Dedifferentiated amniotic fluid mesenchymal stem cell (primary cell): ENCODE data around the gene GPR157.
A peak's percentile ranks its signal among the peaks of the same experiment; 100 is the strongest.
"Not testable (repeated sequence)": the region's sequence is repeated elsewhere in the genome, so short reads cannot be mapped to it uniquely, and the experiment has no call there.

Source experiments
- DNase-seq: peaks from one replicate; pipeline ENCODE4 v3.0.0-alpha.2; 2016; ENCODE audit errors: extremely low spot score

GPR157 gene

GRCh38 chr1:9118186-9118585, 10.7 kb downstream of the GPR157 start:
- DNase-seq = no peak

GRCh38 chr1:9115351-9116205, 13.3 kb downstream of the GPR157 start:
- DNase-seq = no peak

DNA sequence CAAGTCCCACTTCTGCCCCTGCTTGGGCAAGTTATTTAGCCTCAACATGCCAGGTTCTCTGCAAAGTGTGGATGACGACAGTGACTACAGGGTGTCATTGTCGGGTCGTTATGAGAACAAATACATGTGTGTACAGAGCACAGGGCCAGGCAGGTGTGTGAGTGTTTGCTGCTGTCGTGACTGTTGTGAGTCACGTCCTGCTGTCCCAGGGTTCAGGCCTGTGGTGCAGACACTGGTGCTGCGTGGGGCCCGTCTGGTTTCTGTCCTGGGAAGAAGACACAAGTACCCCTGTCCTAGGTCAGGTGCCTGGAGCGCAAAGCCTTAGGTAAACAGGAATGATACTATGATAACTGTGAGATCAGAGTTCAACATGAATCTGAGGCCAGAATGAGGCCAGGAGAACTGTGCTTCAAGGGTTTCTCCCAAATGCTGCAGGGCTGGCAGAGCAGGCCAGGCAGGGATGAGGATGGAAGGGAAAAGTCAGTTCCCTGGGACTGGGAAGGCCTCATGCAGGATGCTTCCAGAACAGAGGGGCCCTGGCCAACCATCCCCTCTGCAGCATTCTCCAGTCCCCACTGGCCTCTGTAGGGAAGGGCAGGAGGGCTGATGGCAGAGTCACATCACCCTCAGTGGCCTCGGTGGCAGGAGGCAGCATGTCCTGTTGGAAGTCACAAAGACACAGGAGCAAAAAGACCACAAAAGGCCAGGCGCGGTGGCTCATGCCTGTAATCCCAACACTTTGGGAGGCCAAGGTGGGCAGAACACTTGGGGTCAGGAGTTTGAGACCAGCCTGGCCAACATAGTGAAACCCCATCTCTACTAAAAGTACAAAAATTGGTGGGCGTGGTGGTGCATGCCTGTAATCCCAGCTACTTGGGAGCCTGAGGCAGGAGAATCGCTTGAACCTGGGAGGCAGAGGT, 15.7 kb downstream of the GPR157 start:
- DNase-seq = no peak

- no peak for DNase-seq
Observed at GRCh38 chr1:9111957-9112356, 16.9 kb downstream of the GPR157 start.

- no peak for DNase-seq
Observed at GRCh38 chr1:9111357-9111691, 17.6 kb downstream of the GPR157 start.

- peak; percentile 70 for DNase-seq
Observed at GRCh38 chr1:9110669-9111356, 18.1 kb downstream of the GPR157 start.

DNA sequence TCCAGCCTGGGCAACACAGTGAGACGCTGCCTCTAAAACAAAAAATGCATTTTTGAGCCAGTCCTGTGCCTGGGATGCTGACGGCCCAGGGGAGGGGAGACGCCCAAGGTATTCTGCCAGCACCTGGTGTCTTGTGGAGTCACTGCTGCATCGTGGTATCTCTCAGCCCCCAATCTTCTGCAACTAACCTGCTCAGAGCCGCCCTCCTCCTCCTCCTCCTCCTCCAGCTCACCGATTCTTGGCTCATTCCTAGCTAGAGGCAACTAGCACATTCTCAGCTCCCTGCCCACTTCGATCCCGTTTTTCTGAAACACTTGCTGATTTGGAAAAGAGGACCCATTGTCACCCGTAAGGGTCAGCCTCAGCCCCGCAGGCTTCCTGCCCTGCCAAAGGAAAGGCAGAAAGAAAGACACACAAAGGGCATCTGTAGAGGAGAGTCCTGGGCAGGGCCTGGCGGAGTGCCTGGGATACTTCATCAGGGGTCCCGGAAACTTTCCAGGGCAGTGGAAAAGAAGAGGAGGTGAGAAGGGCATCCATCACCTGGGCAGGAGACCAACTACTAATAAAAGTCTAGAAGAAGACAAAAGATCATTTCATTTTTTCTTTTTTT, 20.7 kb downstream of the GPR157 start:
- DNase-seq = no peak

DNA sequence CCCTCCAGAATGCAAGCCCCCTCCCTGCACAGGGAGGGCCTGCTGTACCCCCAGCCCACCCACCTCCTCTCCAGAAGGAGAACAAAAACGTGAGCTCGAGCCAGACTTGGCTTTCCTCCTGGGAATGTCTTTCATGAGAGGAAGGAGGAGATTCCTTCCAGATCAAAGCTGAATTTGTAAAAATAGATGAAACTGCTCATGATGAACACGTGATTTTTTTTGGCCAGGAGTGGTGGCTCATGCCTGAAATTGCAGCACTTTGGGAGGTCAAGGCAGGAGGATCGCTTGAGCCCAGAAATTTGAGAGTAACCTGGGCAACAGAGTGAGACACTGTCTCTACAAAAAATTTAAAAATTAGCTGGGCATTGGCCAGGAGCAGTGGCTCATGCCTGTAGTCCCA, 21.8 kb downstream of the GPR157 start:
- DNase-seq = no peak

DNA sequence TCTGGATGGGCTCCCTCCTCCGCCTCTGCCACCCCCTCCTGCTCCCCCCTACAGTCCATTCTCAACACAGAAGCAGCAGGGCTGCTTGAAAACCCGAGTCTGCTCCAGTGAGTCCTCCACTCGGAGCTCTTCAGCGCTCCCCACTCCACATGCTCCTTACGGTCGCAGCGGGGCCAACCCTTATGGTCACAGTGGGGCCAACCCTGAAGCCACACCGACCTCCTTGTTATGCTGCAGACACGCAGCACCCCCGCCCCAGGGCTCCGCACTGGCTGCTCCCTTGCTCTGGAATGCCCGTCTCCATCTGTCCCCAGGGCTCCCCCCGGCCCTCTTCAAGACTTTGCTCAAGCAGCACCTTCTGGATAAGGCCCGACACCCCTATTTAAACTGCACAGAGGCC, 22.6 kb downstream of the GPR157 start:
- DNase-seq = no peak

- DNase-seq = no peak
Observed at GRCh38 chr1:9105336-9105867, 23.5 kb downstream of the GPR157 start.

- peak; percentile 28 for DNase-seq
Observed at GRCh38 chr1:9101510-9102146, 27.3 kb downstream of the GPR157 start.

DNA sequence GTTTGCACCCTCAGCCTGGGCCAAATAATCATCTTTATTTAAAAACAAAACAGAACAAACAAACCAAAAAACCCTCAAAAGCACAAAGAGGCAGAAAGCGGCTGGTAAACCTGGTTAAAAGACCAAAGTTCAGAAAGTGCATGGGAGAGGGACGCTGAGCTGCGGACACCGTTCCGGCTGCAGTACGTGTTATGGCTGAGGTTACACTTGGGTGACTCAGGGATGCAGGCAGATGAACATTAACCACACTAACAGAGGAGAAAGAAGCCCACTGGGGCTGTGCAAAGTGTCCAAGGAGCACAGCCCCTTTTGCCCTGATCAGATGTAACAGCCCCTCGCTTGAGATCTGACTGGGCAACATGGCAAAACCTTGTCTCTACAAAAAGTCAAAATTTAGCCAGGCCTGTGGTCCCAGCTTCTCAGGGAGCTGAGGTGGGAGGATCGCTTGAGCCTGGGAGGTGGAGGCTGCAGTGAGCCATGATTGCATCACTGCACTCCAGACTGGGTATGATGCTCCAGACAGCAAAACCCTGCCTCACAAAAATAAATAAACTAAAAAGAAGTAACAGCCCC, 28.3 kb downstream of the GPR157 start:
- DNase-seq = no peak

DNA sequence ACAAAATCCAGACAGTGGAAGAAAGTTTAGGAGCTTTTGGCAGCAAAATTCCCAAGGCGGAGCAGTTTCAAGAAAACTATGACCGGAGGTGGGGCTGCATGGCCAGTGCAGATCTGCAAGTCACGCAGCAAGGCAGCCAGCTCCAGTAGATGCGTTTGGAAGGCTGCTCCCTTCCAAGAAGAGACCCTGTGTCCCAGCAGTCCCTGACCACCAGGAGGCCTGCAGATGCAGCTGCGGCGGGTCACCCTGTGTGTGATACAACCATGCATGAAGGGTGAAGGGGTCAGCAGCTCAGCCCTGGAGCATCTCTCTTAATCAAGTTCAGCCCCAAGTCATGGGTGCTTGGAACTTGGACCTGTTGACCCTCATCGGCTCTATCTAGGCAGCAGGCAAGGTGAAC, 29.3 kb downstream of the GPR157 start:
- no peak for DNase-seq

- DNase-seq = no peak
Observed at GRCh38 chr1:9097947-9098705, 30.8 kb downstream of the GPR157 start.

GRCh38 chr1:9095818-9096217, 33.1 kb downstream of the GPR157 start:
- no peak for DNase-seq

DNA sequence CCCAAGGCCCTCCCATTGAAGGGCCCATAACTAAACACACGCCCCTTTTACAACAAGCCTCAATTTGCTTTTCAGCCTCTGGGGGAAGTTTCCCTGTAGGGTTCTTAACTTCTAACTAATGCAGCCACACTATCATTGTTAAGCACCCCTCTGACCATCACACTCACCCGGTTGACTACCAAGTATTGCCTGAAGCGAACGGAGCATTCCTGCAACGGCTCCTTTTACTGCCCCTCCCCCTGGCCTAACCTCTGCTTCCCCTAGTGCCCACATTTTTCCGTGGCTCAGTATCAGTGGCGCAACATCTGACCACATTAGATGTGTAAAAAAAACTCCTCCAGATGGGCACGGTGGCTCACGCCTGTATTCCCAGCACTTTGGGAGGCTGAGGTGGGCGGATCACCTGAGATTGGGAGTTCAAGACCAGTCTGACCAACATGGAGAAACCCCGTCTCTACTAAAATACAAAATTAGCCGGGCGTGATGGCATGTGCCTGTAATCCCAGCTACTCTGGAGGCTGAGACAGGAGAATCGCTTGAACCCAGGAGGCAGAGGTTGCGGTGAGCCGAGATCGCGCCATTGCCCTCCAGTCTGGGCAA, 34.8 kb downstream of the GPR157 start:
- not testable (repeated sequence) for DNase-seq

DNA sequence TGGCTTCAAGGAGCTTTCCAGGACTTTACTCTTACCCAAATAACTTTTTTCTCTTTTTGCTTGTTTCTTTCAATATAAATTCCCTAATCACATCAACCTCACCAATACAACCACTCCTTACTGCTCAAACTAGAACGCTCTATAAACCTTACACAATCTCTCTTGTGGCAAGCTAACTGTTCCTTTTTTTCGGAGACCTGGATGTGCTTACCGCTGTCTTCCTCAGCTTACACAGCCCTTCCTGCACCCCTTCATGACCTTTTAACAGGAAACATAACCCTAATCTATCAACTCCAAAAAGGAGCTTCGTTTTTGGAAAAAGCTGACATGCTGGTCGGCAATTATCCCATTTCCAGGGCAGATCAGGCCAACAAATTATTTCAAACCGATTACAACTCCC, 35.3 kb downstream of the GPR157 start:
- no peak for DNase-seq

DNA sequence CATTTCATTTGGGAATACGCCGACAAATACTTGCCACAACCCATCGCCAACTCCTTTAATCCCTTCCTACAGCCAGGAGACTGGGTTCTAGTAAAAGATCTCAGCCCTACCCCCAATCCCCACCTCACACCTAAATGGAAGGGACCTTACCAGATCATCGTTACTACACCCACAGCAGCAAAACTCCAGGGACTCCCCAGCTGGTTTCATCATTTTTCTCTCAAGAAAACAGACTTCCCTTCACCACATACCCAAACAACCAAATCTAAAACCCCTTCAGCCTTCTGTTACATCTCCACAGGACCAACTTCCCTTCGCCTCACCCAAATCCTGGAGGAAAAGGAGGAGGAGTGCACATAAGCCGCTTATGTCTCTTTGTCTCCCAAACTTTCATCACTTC, 35.8 kb downstream of the GPR157 start:
- DNase-seq = no peak

GRCh38 chr1:9088807-9089206, 40.1 kb downstream of the GPR157 start:
- DNase-seq = no peak
